Osteoblast (primary cell): Measurements from ENCODE around the gene ZNF135. TPM values are rescaled to one million over a fixed set of nuclear protein-coding genes. Genes with fewer than 3 reads are reported as not detected.
A peak's percentile ranks its signal among the peaks of the same experiment; 100 is the strongest.

Experiments used
- DNase-seq: peaks from one replicate; pipeline ENCODE4 v3.0.0; 2011; ENCODE audit warnings: low spot score, mixed read lengths; ENCODE audit not compliant: insufficient read length; ENCODE audit errors: missing footprints
- H2AFZ ChIP-seq: 2 replicates; pipeline ENCODE4 v1.6.0; 2011; ENCODE audit warnings: mild to moderate bottlenecking, low read length
- H3K27ac ChIP-seq: 2 replicates; pipeline ENCODE4 v1.5.1; 2011; ENCODE audit warnings: mild to moderate bottlenecking, low read depth, low read length, moderate library complexity
- H3K27me3 ChIP-seq: 2 replicates; pipeline ENCODE4 v1.6.0; 2012; ENCODE audit warnings: mild to moderate bottlenecking, control low read depth, inconsistent platforms, low read length, moderate library complexity; ENCODE audit not compliant: insufficient read depth
- H3K36me3 ChIP-seq: 2 replicates; pipeline ENCODE4 v1.5.1; 2011; ENCODE audit warnings: mild to moderate bottlenecking, low read length, control low read depth, moderate library complexity; ENCODE audit not compliant: insufficient read depth
- H3K4me1 ChIP-seq: 2 replicates; pipeline ENCODE4 v1.5.1; 2011; ENCODE audit warnings: mild to moderate bottlenecking, low read length, control low read depth, moderate library complexity; ENCODE audit not compliant: insufficient read depth
- H3K4me2 ChIP-seq: 2 replicates; pipeline ENCODE4 v1.6.0; 2011; ENCODE audit warnings: mild to moderate bottlenecking, low read length; ENCODE audit not compliant: insufficient read depth
- H3K4me3 ChIP-seq: fragments of 200-600 bp; sonication (generic); 3 replicates; pipeline ENCODE4 v1.5.1; 2012; ENCODE audit warnings: mild to moderate bottlenecking, low read length, inconsistent platforms; ENCODE audit not compliant: insufficient read depth
- H3K79me2 ChIP-seq: 2 replicates; pipeline ENCODE4 v1.6.0; 2012; ENCODE audit warnings: mild to moderate bottlenecking, low read length, control low read depth, inconsistent platforms; ENCODE audit not compliant: insufficient read depth
- H3K9me3 ChIP-seq: 2 replicates; pipeline ENCODE4 v1.5.1; 2011; ENCODE audit warnings: low read depth, low read length, control low read depth
- H4K20me1 ChIP-seq: 2 replicates; pipeline ENCODE4 v1.6.0; 2012; ENCODE audit warnings: mild to moderate bottlenecking, low read length, control low read depth; ENCODE audit not compliant: insufficient read depth
- total RNA-seq: library from RNA; depleted of rRNA; stranded (reverse); fragments of >200 nt; gene quantifications from 2 replicates; pipeline ENCODE4 v1.2.3, GENCODE V29; 2012
- TF ChIP-seq, protein P1 (sequence below): IDR thresholded peaks from 2 replicates; pipeline ENCODE4 v1.5.1; 2011; ENCODE audit warnings: mild to moderate bottlenecking, low read depth, low read length, moderate library complexity; ENCODE audit errors: extremely low read depth

ZNF135 gene
- total RNA-seq, 1 donor, result 6.5 TPM

DNA sequence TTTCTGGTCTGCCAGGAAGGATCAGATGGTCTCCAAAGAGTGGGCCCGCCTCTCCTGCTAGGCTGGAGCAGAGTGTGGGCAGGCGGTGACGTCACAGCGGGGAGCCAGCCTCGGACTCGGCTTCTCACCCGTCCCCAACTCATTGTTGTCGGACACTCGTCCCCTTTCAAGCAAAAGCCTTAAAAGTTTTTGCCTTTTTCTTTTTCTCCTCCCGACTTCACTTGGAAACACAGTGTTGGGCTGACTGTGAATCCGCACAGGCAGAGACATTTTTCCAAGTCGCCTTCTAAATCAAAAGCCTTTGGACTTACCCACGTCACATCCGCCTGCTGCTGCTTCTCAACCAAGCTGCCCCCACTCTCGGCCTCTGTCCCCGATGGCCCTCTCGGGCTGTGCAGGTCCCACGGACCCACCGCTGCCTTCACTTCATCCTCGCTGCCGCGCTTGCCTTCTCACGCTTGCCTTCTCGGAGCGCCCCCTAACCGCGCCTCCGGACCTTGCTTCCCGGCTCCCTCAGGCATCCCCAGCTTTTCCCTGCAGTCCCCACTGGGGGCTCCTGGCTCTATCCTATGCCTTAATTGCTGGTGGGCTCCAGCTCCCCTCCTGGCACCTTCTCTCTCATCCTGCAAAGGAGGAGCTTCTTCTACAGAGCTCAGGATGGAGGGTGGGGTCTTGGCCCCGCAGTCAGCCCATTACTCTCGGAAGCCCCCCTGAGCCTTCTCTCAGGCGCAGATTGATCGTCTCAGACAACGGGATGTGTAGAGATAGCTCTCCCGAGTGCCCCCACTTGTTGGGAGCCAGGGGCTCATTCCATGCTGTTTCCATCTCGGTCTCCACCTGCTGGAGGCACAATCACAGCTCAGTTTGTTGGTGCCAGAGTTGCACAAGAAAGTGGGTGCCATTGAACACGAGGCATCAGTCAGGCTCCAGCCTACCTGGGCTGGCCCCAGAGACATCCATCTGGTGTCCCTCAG, 3.9 kb upstream of the ZNF135 start:
- Histone ChIP-seq H3K27ac (peak overlapping the region; percentile 85), H4K20me1 (no peaks in the 10 kb centered on the region), H3K27me3 (no peaks in the 10 kb centered on the region), H3K4me3 (peak overlapping the region; percentile 75), H2AFZ (peak overlapping the region; percentile 98), H3K79me2 (no peaks in the 10 kb centered on the region), H3K4me1 (peaks cover 6% of the 10 kb centered on the region), H3K4me2 (peak overlapping the region; percentile 86), H3K9me3 (no peaks in the 10 kb centered on the region), H3K36me3 (no peaks in the 10 kb centered on the region)
- TF ChIP-seq, protein P1, sequence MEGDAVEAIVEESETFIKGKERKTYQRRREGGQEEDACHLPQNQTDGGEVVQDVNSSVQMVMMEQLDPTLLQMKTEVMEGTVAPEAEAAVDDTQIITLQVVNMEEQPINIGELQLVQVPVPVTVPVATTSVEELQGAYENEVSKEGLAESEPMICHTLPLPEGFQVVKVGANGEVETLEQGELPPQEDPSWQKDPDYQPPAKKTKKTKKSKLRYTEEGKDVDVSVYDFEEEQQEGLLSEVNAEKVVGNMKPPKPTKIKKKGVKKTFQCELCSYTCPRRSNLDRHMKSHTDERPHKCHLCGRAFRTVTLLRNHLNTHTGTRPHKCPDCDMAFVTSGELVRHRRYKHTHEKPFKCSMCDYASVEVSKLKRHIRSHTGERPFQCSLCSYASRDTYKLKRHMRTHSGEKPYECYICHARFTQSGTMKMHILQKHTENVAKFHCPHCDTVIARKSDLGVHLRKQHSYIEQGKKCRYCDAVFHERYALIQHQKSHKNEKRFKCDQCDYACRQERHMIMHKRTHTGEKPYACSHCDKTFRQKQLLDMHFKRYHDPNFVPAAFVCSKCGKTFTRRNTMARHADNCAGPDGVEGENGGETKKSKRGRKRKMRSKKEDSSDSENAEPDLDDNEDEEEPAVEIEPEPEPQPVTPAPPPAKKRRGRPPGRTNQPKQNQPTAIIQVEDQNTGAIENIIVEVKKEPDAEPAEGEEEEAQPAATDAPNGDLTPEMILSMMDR, result peak; percentile 33
- DNase-seq, result peak; percentile 96

DNA sequence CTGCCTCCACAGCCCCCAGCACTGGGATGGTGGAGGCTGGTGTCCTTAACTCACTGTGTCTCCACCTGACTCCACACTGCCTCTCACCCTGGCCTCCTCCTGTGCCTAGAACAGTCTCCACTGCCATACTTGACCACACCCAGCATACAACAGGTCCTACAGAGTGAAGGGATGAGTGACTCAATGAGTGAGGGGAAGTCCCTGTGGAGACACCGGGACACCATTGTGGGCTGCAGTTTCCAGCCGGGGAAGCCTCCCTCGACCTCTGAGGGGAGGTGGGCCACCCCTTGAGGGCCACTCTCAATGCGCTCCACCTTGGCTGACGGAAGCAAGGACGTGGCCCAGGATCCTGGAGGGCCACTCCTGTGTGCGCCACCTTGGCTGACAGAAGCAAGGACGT, 2.8 kb upstream of the ZNF135 start:
- Histone ChIP-seq H3K4me2 (no peak overlapping the region), H3K79me2 (no peaks in the 10 kb centered on the region), H2AFZ (no peak overlapping the region), H3K36me3 (no peaks in the 10 kb centered on the region), H3K4me3 (no peak overlapping the region), H3K9me3 (no peaks in the 10 kb centered on the region), H3K27ac (no peak overlapping the region), H3K27me3 (no peaks in the 10 kb centered on the region), H4K20me1 (no peaks in the 10 kb centered on the region), H3K4me1 (peaks cover 6% of the 10 kb centered on the region)
- DNase-seq, result peak; percentile 64
- TF ChIP-seq, protein P1, result no peak

DNA sequence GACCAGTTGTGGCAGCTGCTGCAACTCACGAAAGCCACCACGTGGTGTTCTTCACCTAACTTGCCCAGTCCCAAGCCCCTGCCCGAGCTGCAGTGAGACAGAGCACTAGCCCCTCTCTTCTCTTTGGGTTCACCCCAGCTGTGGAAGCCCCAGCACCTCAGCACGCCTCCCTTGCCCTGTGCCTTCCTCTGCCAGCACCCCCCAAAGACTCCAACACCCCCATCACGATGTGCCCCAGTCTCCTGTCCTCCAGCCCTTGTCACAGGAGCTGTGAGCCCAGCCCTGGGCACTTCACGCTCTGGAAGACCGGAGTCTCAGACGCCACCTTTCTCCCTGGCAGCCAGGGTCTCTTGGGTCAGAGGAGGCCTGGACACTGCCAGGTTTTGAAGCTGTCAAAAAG, 2.2 kb upstream of the ZNF135 start:
- Histone ChIP-seq H3K27me3 (no peaks in the 10 kb centered on the region), H2AFZ (no peak overlapping the region), H3K4me3 (no peak overlapping the region), H3K79me2 (no peaks in the 10 kb centered on the region), H4K20me1 (no peaks in the 10 kb centered on the region), H3K9me3 (no peaks in the 10 kb centered on the region), H3K36me3 (no peaks in the 10 kb centered on the region), H3K4me1 (peaks cover 6% of the 10 kb centered on the region), H3K27ac (no peak overlapping the region), H3K4me2 (no peak overlapping the region)
- peak; percentile 65 for DNase-seq
- TF ChIP-seq, protein P1, result no peak

DNA sequence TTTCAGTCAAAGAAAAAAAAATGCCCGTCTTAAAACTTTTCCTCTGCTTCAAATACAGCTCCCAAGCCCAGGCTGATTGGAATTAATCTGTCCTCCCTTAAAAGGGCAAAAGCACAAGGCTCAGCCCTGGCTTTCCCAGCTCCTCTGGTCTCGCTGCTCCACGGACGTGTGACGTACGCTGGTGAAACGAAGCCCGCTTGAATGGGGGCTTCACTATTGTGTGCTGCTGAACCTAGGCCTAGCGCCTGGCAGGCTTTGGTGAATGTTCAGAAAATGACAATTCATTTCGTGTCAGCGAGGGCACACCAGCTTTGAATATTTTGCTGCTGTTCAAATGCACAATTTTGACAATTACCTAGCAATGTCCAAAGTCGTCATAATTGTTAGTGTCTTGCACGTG, 615 bp upstream of the ZNF135 start:
- Histone ChIP-seq H3K27ac (peak overlapping the region; percentile 56), H3K4me2 (peak overlapping the region; percentile 82)
- TF ChIP-seq, protein P1, result no peak

More for the DNA sequence above, 615 bp upstream of the ZNF135 start:
- DNase-seq, result peak; percentile 50
- Histone ChIP-seq H3K4me1 (peaks cover 6% of the 10 kb centered on the region), H2AFZ (peak overlapping the region; percentile 97), H3K79me2 (no peaks in the 10 kb centered on the region), H3K4me3 (peak overlapping the region; percentile 77), H3K27me3 (no peaks in the 10 kb centered on the region), H3K36me3 (peaks cover 4% of the 10 kb centered on the region), H4K20me1 (no peaks in the 10 kb centered on the region), H3K9me3 (peaks cover 3% of the 10 kb centered on the region)
